Activated CD8-positive, alpha-beta T cell treated with anti-CD3 and anti-CD28 coated beads, Interleukin-2, amount 10 ng/mL, durations not matched to agents 7 days and 5 days (primary cell): Measurements from ENCODE around the gene OR1Q1. TPM values are rescaled to one million over a fixed set of nuclear protein-coding genes. Genes with fewer than 3 reads are reported as not detected.
"Not testable (repeated sequence)": the region's sequence is repeated elsewhere in the genome, so short reads cannot be mapped to it uniquely, and the experiment has no call there.

Source experiments
- ATAC-seq: fragments of 150-1000 bp; cut with Tn5 transposase; one replicate; pipeline ENCODE4 v1.10.0; 2021; ENCODE audit warnings: moderate library complexity
- CTCF ChIA-PET: fragments of 350-600 bp; sonication (Branson Sonifier 250); formaldehyde crosslinking; loops from one replicate; lab custom pipeline; 2021; ENCODE audit warnings: antibody characterized with exemption; lab: Charles Lee
- POLR2A ChIA-PET: fragments of 350-600 bp; sonication (Branson Sonifier 250); formaldehyde crosslinking; loops from one replicate; lab custom pipeline; 2021; ENCODE audit warnings: antibody characterized with exemption; lab: Charles Lee
- DNase-seq: peaks from one replicate; pipeline ENCODE4 v3.0.0-alpha.2; 2020
- H3K27ac Mint-ChIP-seq: one replicate; pipeline ENCODE4 v1.8.0; 2021; ENCODE audit warnings: mild to moderate bottlenecking, mixed read lengths
- H3K27me3 Mint-ChIP-seq: one replicate; pipeline ENCODE4 v1.8.0; 2021; ENCODE audit warnings: low read depth, mixed read lengths
- H3K36me3 Mint-ChIP-seq: one replicate; pipeline ENCODE4 v1.8.0; 2021; ENCODE audit warnings: low read depth, mixed read lengths
- H3K4me1 Mint-ChIP-seq: one replicate; pipeline ENCODE4 v1.8.0; 2021; ENCODE audit warnings: low read depth, mixed read lengths
- H3K4me3 Mint-ChIP-seq: one replicate; pipeline ENCODE4 v1.8.0; 2021; ENCODE audit warnings: mild to moderate bottlenecking, mixed read lengths
- H3K9me3 Mint-ChIP-seq: one replicate; pipeline ENCODE4 v1.8.0; 2022; ENCODE audit warnings: mixed read lengths; ENCODE audit not compliant: insufficient read depth
- total RNA-seq, 2 experiments: library from RNA; stranded (reverse); gene quantifications; one replicate each; pipeline ENCODE4 v1.2.3, GENCODE V29; 2021

The OR1Q1 gene, protein sequence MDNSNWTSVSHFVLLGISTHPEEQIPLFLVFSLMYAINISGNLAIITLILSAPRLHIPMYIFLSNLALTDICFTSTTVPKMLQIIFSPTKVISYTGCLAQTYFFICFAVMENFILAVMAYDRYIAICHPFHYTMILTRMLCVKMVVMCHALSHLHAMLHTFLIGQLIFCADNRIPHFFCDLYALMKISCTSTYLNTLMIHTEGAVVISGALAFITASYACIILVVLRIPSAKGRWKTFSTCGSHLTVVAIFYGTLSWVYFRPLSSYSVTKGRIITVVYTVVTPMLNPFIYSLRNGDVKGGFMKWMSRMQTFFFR
- not detected for total RNA-seq

DNA sequence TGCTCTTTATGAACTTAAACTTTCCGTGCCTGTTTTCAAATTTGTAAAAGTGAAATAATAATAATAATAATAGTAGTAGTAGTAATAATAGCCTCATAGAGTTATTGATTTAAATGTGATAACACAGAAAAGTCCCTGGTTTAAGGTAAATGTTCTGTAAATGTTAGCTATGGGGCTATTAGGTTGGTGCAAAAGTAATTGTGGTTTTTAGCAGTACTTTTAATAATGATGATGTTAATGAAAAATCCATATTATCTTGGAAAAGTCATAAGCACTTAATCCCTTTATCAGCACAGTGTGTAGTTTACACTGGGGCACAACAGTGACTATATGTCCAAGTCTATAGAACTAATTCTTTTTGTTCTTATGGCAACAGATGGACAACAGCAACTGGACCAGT, at the start of gene OR1Q1:
OR1Q1 (plus strand) TSS at position 377 of the 400 bp plus-strand sequence; CDS start at position 377, 0 bp downstream.
- H3K36me3 Mint-ChIP-seq: no peaks in the 10 kb centered on the region
- POLR2A ChIA-PET: no interaction called here

DNA sequence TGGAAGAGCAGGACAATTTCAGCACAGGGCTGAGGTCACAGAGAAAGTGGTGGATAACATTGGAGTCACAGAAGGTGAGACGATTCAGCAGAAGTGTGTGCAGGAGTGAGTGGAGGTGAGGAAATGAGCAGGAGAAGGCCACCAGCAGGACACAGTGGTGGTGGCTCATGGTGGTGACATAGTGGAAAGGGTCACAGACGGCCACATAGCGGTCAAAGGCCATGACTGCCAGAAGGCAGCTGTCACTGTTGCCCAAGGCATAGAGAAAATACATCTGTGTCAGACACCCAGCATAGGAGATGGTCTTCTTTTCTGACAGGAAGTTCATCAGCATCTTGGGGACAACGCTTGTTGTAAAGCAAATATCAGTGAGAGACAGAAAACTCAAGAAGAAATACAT, 46.6 kb upstream of the OR1Q1 start:
- POLR2A ChIA-PET: no interaction called here
- Mint-ChIP-seq H3K27me3 (no peaks in the 10 kb centered on the region), H3K4me3 (no peak overlapping the region), H3K36me3 (no peaks in the 10 kb centered on the region), H3K4me1 (peaks cover 18% of the 10 kb centered on the region), H3K9me3 (no peaks in the 10 kb centered on the region), H3K27ac (no peak overlapping the region)
- DNase-seq (no peak), ATAC-seq (no peak)
- CTCF ChIA-PET: interaction anchor here (1.1 kb wide), 1 partner anchor 17 kb away, joined by 3 read pairs; no protein-coding TSS in a partner anchor

More for the DNA sequence above, at the start of gene OR1Q1:
- H3K4me1 Mint-ChIP-seq: no peaks in the 10 kb centered on the region
- H3K4me3 Mint-ChIP-seq: no peak within 1 kb of the TSS
- no peak within 1 kb of the TSS for H3K27ac Mint-ChIP-seq
- no peak for DNase-seq
- CTCF ChIA-PET: no interaction called here
- no peaks in the 10 kb centered on the region for H3K9me3 Mint-ChIP-seq
- ATAC-seq: no peak
- H3K27me3 Mint-ChIP-seq: peaks cover 4% of the 10 kb centered on the region

DNA sequence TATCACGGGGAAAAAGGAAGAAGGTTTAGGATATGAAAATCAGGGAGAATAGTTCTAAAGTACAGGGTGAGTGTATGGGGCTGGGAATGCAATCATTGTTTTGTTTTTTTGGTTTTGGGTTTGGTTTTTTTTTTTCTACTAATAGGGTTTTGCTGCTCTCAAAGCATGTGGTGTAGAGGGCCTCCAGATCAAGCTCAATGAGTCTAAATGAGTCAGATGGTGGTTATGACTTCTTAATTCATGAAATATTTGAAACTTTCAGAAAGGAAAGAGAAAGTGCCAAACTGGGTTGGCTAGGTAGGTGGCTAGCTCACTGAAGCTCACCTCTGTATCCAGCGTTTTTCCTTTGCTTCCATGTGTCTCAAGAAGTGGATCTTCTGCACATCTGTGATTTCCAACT, 42.1 kb upstream of the OR1Q1 start:
- CTCF ChIA-PET: interaction anchor here (1.2 to 1.5 kb wide), 2 partner anchors 10 kb away, joined by 3 to 6 read pairs; no protein-coding TSS in a partner anchor
- POLR2A ChIA-PET: no interaction called here
- Mint-ChIP-seq H3K27ac (no peak overlapping the region), H3K36me3 (no peaks in the 10 kb centered on the region), H3K27me3 (no peaks in the 10 kb centered on the region), H3K4me3 (no peak overlapping the region), H3K4me1 (peaks cover 15% of the 10 kb centered on the region), H3K9me3 (no peaks in the 10 kb centered on the region)
- DNase-seq (no peak), ATAC-seq (peak; percentile 65)

DNA sequence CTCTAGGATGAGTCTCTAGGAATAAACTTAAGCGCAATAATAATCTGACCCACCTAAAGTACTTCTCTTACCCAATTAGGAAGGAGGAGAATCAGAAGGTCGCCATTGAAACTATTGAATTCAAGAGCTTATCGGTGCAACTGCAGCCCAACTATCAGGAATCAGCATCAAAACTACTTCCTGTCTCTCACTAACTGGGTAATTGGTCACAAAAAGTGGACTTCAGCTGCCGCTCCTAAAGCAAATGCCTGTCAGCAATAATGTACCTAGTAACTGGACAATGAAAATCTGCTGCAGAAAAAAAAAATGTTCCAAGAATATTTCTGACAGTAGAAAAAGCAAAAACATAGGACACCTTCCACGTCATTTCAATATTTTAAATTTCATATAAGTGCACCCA, 34.7 kb upstream of the OR1Q1 start:
- Mint-ChIP-seq H3K27ac (no peak overlapping the region), H3K4me3 (no peak overlapping the region), H3K27me3 (no peaks in the 10 kb centered on the region), H3K36me3 (no peaks in the 10 kb centered on the region), H3K4me1 (no peaks in the 10 kb centered on the region), H3K9me3 (no peaks in the 10 kb centered on the region)
- ChIA-PET CTCF (no interaction called here), POLR2A (no interaction called here)
- DNase-seq (no peak), ATAC-seq (no peak)

DNA sequence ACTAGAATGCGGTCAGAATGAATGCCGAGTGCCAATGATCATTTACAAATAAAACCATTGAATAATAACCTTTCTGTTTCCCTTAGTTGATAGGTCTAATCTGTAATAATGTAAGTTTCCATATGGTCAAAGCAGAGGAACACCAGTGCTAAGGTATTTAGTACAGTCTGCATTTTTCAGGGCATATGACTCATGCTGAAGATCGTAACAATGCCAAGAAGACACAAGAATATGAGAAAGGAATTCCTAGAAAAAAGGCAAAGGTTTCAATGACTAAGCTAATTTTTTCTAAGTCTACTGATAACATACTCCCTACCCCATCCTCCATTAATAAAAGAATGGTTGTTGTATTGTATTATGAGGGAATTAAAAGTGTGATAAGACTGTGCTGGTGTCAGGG, 34.2 kb upstream of the OR1Q1 start:
- H3K4me3 Mint-ChIP-seq: no peak overlapping the region
- no peaks in the 10 kb centered on the region for H3K9me3 Mint-ChIP-seq
- ChIA-PET POLR2A (no interaction called here), CTCF (no interaction called here)
- H3K4me1 Mint-ChIP-seq: no peaks in the 10 kb centered on the region
- DNase-seq: no peak
- H3K36me3 Mint-ChIP-seq: no peaks in the 10 kb centered on the region
- no peak for ATAC-seq
- no peaks in the 10 kb centered on the region for H3K27me3 Mint-ChIP-seq
- no peak overlapping the region for H3K27ac Mint-ChIP-seq

DNA sequence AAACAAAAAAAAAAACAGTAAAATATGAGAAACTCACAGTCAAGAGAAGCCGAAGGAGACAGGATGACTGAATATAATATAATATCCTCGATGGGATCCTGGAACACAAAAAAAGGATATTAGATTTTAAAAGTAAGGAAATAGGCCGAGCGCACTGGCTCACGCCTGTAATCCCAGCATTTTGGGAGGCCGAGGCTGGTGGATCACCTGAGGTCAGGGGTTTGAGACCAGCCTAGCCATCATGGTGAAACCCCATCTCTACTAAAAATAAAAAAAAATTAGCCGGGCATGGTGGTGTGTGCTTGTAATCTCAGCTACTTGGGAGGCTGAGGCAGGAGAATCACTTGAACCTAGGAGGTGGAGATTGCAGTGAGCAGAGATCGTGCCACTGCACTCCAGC, 31.3 kb upstream of the OR1Q1 start, which contains the start of gene OR1L8:
OR1L8 (minus strand) TSS at position 101 of the 400 bp plus-strand sequence. CDS start 14,907 bp downstream, outside the sequence.
- H3K27me3 Mint-ChIP-seq, POLR2A ChIA-PET, H3K4me1 Mint-ChIP-seq, H3K9me3 Mint-ChIP-seq, ATAC-seq, H3K27ac Mint-ChIP-seq, H3K36me3 Mint-ChIP-seq, DNase-seq, H3K4me3 Mint-ChIP-seq: not testable (repeated sequence)
- CTCF ChIA-PET: interaction anchor here (1.1 kb wide), 1 partner anchor 10 kb away, joined by 3 read pairs; no protein-coding TSS in a partner anchor

DNA sequence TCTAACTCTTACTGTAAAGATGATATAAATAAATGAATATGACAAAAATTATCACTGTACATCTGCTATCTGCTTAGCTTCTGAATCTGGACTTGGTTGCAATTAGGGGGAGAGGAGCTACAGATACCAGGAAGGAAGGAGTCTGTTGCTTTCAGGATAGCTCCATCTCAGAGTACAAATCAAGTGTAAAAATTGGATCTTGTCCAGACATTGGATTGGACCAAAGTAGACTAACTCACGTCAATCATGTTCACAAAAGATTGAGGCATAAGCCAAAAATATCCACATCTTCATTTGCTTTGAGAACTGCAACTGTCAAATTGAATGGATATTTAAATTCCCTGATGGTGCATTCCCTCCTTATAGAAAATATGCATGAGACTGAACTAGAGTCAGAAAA, 8.8 kb upstream of the OR1Q1 start:
- CTCF ChIA-PET: no interaction called here
- H3K4me1 Mint-ChIP-seq: no peaks in the 10 kb centered on the region
- no peak for DNase-seq
- POLR2A ChIA-PET: no interaction called here
- no peak for ATAC-seq
- peaks cover 7% of the 10 kb centered on the region for H3K27me3 Mint-ChIP-seq
- no peaks in the 10 kb centered on the region for H3K36me3 Mint-ChIP-seq
- H3K4me3 Mint-ChIP-seq: no peak overlapping the region
- no peak overlapping the region for H3K27ac Mint-ChIP-seq
- H3K9me3 Mint-ChIP-seq: no peaks in the 10 kb centered on the region

DNA sequence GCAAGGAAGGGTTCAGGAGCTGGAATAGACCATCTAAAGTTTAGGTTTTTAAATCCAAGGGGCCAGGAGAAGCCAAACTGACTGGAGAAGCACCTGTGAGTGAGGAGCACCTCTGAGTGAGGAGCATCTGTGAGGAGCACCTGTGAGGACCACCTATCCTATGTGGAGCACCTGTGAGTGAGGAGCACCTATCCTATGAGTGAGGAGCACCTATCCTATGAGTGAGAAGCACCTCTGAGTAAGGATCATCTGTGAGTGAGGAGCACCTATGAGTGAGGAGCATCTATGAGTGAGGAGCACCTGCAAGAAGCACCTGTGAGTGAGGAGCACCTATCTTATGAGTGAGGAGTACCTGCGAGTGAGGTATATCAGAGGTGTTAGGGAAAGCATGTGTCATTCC, 8.0 kb upstream of the OR1Q1 start:
- no peak for ATAC-seq
- H3K9me3 Mint-ChIP-seq: no peaks in the 10 kb centered on the region
- no peaks in the 10 kb centered on the region for H3K36me3 Mint-ChIP-seq
- ChIA-PET CTCF (no interaction called here), POLR2A (no interaction called here)
- no peak for DNase-seq
- no peaks in the 10 kb centered on the region for H3K4me1 Mint-ChIP-seq
- no peak overlapping the region for H3K27ac Mint-ChIP-seq
- H3K4me3 Mint-ChIP-seq: no peak overlapping the region
- peaks cover 8% of the 10 kb centered on the region for H3K27me3 Mint-ChIP-seq

DNA sequence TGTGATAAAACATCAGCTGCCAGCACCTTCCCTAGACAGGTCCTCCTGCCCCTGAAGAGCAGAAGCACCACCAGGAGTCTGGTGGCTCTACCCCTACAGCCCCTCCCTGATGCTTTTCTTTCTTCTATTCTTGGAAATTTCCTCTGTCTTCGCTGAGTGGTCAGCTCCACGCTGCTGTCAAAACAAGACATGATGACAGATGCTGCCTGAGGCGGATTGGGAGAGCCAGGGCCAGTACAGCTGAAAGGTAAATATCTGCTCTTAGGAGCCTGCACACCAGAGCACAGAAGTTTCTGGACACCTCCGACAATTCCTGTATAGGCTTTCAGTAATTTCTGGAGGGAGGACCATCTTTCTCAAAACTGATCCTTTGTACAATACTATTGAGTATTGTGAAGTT, 4.7 kb upstream of the OR1Q1 start:
- no peak overlapping the region for H3K27ac Mint-ChIP-seq
- H3K36me3 Mint-ChIP-seq: no peaks in the 10 kb centered on the region
- peaks cover 4% of the 10 kb centered on the region for H3K27me3 Mint-ChIP-seq
- ChIA-PET POLR2A (no interaction called here), CTCF (no interaction called here)
- H3K9me3 Mint-ChIP-seq: no peaks in the 10 kb centered on the region
- ATAC-seq (no peak), DNase-seq (no peak)
- H3K4me3 Mint-ChIP-seq: no peak overlapping the region
- H3K4me1 Mint-ChIP-seq: no peaks in the 10 kb centered on the region

DNA sequence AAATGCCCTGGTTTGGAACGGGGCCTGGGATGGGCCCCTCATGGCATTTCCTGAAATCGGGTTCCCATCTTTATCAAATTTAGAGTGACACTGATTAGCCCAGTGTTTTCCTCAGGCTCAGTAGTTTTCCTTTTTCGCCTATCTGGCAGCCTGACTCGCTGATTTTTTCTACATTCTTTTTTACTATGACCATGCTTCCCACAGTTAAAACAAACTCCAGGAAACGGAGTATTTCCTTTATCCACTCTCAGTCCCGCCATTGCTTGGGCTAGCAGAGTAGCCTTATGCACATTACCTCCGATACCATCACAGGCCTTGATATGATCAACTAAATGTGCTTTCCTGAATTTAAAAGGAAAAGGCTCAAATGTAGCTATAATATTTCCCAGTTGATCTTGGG, 5.5 kb downstream of the OR1Q1 start:
- Mint-ChIP-seq H3K9me3 (no peaks in the 10 kb centered on the region), H3K4me1 (no peaks in the 10 kb centered on the region), H3K27ac (no peak overlapping the region), H3K27me3 (no peaks in the 10 kb centered on the region), H3K36me3 (no peaks in the 10 kb centered on the region), H3K4me3 (no peak overlapping the region)
- ChIA-PET CTCF (no interaction called here), POLR2A (no interaction called here)
- ATAC-seq (no peak), DNase-seq (no peak)

DNA sequence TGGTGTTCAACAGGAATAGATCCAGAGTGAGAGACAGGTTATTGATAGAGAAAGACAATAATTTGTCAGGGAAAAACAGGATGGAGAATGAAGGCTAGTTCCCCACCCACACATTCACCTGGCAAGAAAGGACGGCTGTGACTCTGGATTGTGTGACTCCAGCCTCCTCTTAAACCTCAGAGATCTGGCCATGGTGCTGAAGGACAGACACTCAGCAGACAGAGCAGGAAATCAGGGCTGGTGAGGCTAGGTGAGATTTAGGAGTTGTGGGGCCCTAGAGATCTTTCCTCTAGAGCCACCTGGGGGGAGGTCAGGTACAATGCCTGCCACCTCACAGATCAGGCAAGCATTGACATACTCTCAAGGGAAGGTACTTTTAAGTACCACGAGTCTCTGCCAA, 27.7 kb downstream of the OR1Q1 start:
- ChIA-PET CTCF (no interaction called here), POLR2A (no interaction called here)
- ATAC-seq (no peak), DNase-seq (peak; percentile 21)
- Mint-ChIP-seq H3K9me3 (no peaks in the 10 kb centered on the region), H3K27me3 (peaks cover 3% of the 10 kb centered on the region), H3K27ac (no peak overlapping the region), H3K36me3 (no peaks in the 10 kb centered on the region), H3K4me1 (no peaks in the 10 kb centered on the region), H3K4me3 (no peak overlapping the region)

DNA sequence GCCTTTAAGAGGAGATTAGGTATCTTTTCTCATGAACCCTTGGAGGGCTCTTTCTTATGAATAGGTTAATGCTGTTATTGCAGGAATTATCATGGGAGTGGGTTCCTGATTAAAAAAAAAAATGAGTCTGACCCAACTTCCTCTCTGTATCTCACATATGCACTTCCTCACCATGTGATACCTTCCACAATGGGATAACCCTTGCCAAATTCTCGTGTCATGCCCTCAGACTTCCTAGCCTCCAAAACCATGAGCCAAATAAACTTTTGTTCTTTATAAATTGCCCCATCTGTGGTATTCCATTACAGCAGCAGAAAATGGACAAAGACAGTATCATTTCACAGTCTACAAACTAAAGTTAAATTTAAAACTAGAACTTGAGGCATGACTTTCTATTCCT, 41.8 kb downstream of the OR1Q1 start:
- POLR2A ChIA-PET: no interaction called here
- Mint-ChIP-seq H3K9me3 (no peaks in the 10 kb centered on the region), H3K36me3 (no peaks in the 10 kb centered on the region), H3K4me1 (no peaks in the 10 kb centered on the region), H3K27me3 (peaks cover 10% of the 10 kb centered on the region), H3K4me3 (no peak overlapping the region), H3K27ac (no peak overlapping the region)
- CTCF ChIA-PET: no interaction called here
- ATAC-seq (no peak), DNase-seq (no peak)
